PC-3 (cell line): Measurements from ENCODE around the gene MYLK4. TPM values are rescaled to one million over a fixed set of nuclear protein-coding genes. Genes with fewer than 3 reads are reported as not detected.
A peak's percentile ranks its signal among the peaks of the same experiment; 100 is the strongest.

ENCODE experiments used
- ATAC-seq: fragments of 200-7000 bp; cut with Tn5 transposase; 2 replicates; pipeline ENCODE4 v1.9.1; 2020; ENCODE audit warnings: mild to moderate bottlenecking, moderate library complexity
- BruUV-seq: library from RNA; stranded (reverse); fragments of 400-500 nt; replicated peaks from 2 replicates; lab custom pipeline; 2021; lab: Mats Ljungman, UMichigan
- CTCF ChIA-PET: fragments of 300-600 bp; sonication (Branson Sonifier 250); formaldehyde crosslinking; loops from one replicate; lab custom pipeline; 2022; ENCODE audit warnings: antibody characterized with exemption; lab: Charles Lee
- POLR2A ChIA-PET: fragments of 300-600 bp; sonication (Branson Sonifier 250); formaldehyde crosslinking; loops from one replicate; lab custom pipeline; 2022; ENCODE audit warnings: antibody characterized with exemption; ENCODE audit not compliant: unreplicated experiment; lab: Charles Lee
- DNase-seq: peaks from one replicate; pipeline ENCODE4 v3.0.0-alpha.2; 2015
- H2AFZ ChIP-seq: fragments of 300-600 bp; sonication (generic); 2 replicates; pipeline ENCODE4 v1.6.0; 2016; ENCODE audit warnings: antibody characterized with exemption, low read length
- H3F3A ChIP-seq: fragments of 300-600 bp; sonication (generic); one replicate; pipeline ENCODE4 v1.6.0; 2017; ENCODE audit warnings: antibody characterized with exemption, low read length, control low read depth, mild to moderate bottlenecking; ENCODE audit not compliant: unreplicated experiment
- H3K27ac ChIP-seq: fragments of 300-600 bp; sonication (generic); 2 replicates; pipeline ENCODE4 v1.5.1; 2016; ENCODE audit warnings: mild to moderate bottlenecking, low read length
- H3K27me3 ChIP-seq: fragments of 300-600 bp; sonication (generic); 2 replicates; pipeline ENCODE4 v1.6.1; 2016; ENCODE audit warnings: low read length, mixed read lengths
- H3K36me3 ChIP-seq: fragments of 300-600 bp; sonication (generic); 2 replicates; pipeline ENCODE4 v1.6.1; 2016; ENCODE audit warnings: low read depth, mixed run types, low read length, mixed read lengths
- H3K4me1 ChIP-seq: fragments of 300-600 bp; sonication (generic); 2 replicates; pipeline ENCODE4 v1.5.1; 2016; ENCODE audit warnings: low read length; ENCODE audit not compliant: insufficient read depth
- H3K4me2 ChIP-seq: fragments of 300-600 bp; sonication (generic); 2 replicates; pipeline ENCODE4 v1.6.0; 2016; ENCODE audit warnings: low read length
- H3K4me3 ChIP-seq: fragments of 300-600 bp; sonication (generic); 2 replicates; pipeline ENCODE4 v1.5.1; 2016; ENCODE audit warnings: mild to moderate bottlenecking, low read length, mixed read lengths
- H3K79me2 ChIP-seq: fragments of 300-600 bp; sonication (generic); 2 replicates; pipeline ENCODE4 v1.6.1; 2017; ENCODE audit warnings: low read length, mixed read lengths
- H3K9ac ChIP-seq: fragments of 300-600 bp; sonication (generic); 2 replicates; pipeline ENCODE4 v1.6.0; 2016; ENCODE audit warnings: mild to moderate bottlenecking, low read length
- H3K9me2 ChIP-seq: fragments of 300-600 bp; sonication (generic); replicated peaks from 2 replicates; pipeline ENCODE4 v1.6.1; 2016; ENCODE audit warnings: mixed run types, low read length, mixed read lengths
- H3K9me3 ChIP-seq: fragments of 300-600 bp; sonication (generic); 2 replicates; pipeline ENCODE4 v1.6.1; 2016; ENCODE audit warnings: low read length, mixed read lengths
- H4K20me1 ChIP-seq: fragments of 300-600 bp; sonication (generic); 2 replicates; pipeline ENCODE4 v1.6.1; 2016; ENCODE audit warnings: low read length, mixed read lengths
- CTCF ChIP-seq: fragments of 300-600 bp; sonication (generic); conservative IDR thresholded peaks from 2 replicates; pipeline ENCODE4 v1.5.1; 2017; ENCODE audit warnings: antibody characterized with exemption, low read depth, mild to moderate bottlenecking, low read length
- EZH2 ChIP-seq: fragments of 300-600 bp; sonication (generic); IDR thresholded peaks from one replicate; pipeline ENCODE4 v1.6.1; 2017; ENCODE audit warnings: antibody characterized with exemption, mild to moderate bottlenecking, low read length; ENCODE audit not compliant: unreplicated experiment
- EZH2phosphoT487 ChIP-seq: fragments of 300-600 bp; sonication (generic); IDR thresholded peaks from 2 replicates; pipeline ENCODE4 v1.6.1; 2018; ENCODE audit warnings: mild to moderate bottlenecking, antibody characterized with exemption, low read length, borderline replicate concordance
- intact Hi-C: fragments of 100-400 bp; cut with micrococcal nuclease; formaldehyde crosslinking; loops from 2 replicates; pipeline ENCODE4 v1.9.0; 2023
- total RNA-seq: library from RNA; depleted of rRNA; stranded (reverse); fragments of >200 nt; gene quantifications from 2 replicates; pipeline ENCODE4 v1.2.3, GENCODE V29; 2014

The MYLK4 gene
- total RNA-seq, 1 experiment from 2014 or later, result 0.11 TPM

- Histone ChIP-seq H3F3A (no peaks in the 10 kb centered on the region), H3K4me1 (peaks cover 19% of the 10 kb centered on the region), H3K27me3 (no peaks in the 10 kb centered on the region), H4K20me1 (peaks cover under 1% of the 10 kb centered on the region; the same call in 1 of the 2 replicates), H3K27ac (peak overlapping the region; percentile 22), H3K4me2 (peak overlapping the region; percentile 59), H3K4me3 (peak overlapping the region; percentile 38), H3K36me3 (no peaks in the 10 kb centered on the region), H3K9me2 (no peaks in the 10 kb centered on the region), H3K9ac (no peak overlapping the region), H3K9me3 (no peaks in the 10 kb centered on the region), H2AFZ (peak overlapping the region; percentile 46), H3K79me2 (peaks cover 5% of the 10 kb centered on the region)
- DNase-seq, result peak; percentile 73
- ChIA-PET CTCF (interaction anchor here (1.1 kb wide), 1 partner anchor 23 kb away, joined by 3 read pairs; no protein-coding TSS in a partner anchor), POLR2A (no interaction called here)
- intact Hi-C loops, result no loop called here
- no peak for ATAC-seq
- no peak for TF ChIP-seq EZH2phosphoT487
- peak; percentile 71 for TF ChIP-seq CTCF
- no peak for TF ChIP-seq EZH2
- BruUV-seq, result no TSS peak
Measured at GRCh38 chr6:2760882-2761842, 10.4 kb upstream of the MYLK4 start.

GRCh38 chr6:2758980-2759379 lies 8.3 kb upstream of the MYLK4 start:
- TF ChIP-seq EZH2phosphoT487, result no peak
- TF ChIP-seq CTCF, result no peak
- no peak for TF ChIP-seq EZH2
- no TSS peak for BruUV-seq
- H3K9me3 ChIP-seq, result no peaks in the 10 kb centered on the region
- H3K27me3 ChIP-seq, result no peaks in the 10 kb centered on the region
- ATAC-seq (no peak), DNase-seq (no peak)
- H3K4me3 ChIP-seq, result no peak overlapping the region
- H2AFZ ChIP-seq, result no peak overlapping the region
- no peaks in the 10 kb centered on the region for H3K9me2 ChIP-seq
- H3K4me1 ChIP-seq, result peaks cover 13% of the 10 kb centered on the region
- H4K20me1 ChIP-seq, result no peaks in the 10 kb centered on the region
- POLR2A ChIA-PET, result no interaction called here
- no peak overlapping the region for H3K4me2 ChIP-seq
- CTCF ChIA-PET, result no interaction called here
- H3K36me3 ChIP-seq, result no peaks in the 10 kb centered on the region
- H3K79me2 ChIP-seq, result no peaks in the 10 kb centered on the region
- no peak overlapping the region for H3K9ac ChIP-seq
- no peak overlapping the region for H3K27ac ChIP-seq
- intact Hi-C loops, result no loop called here
- no peaks in the 10 kb centered on the region for H3F3A ChIP-seq
